Measurements from ENCODE around the gene YWHAH. TPM values are rescaled to one million over a fixed set of nuclear protein-coding genes. Genes with fewer than 3 reads are reported as not detected.

The YWHAH gene
- total and polyA plus RNA-seq, 2 of the 8 experiments (the other 6 are each of a cell fraction or from before 2014, with no cell fraction given), result 146 to 247 TPM

- Histone ChIP-seq H3K18ac (ENCODE audit: extremely low read depth, low read length) (no peak overlapping the region), H2BK15ac (ENCODE audit: low read length) (no peak overlapping the region), H2BK120ac (replicated peaks; ENCODE audit: low read depth, low read length) (no peak overlapping the region), H2AK5ac (ENCODE audit: low read depth, low read length) (no peak overlapping the region), H3K23ac (ENCODE audit: insufficient read length) (no peak overlapping the region), H3K9me3 (ENCODE audit: insufficient read depth in 2 of 2, low read depth in 1 of 2, low read length in 1 of 2) (no peaks in the 10 kb centered on the region), H2BK5ac (ENCODE audit: low read depth, low read length) (no peak overlapping the region), H4K91ac (replicated peaks; ENCODE audit: insufficient read length, low read length) (no peak overlapping the region), H3K79me1 (ENCODE audit: low read depth, low read length) (no peaks in the 10 kb centered on the region), H3K56ac (replicated peaks; ENCODE audit: insufficient read length, low read depth, low read length) (no peak overlapping the region), H3K27ac (ENCODE audit: low read depth, low read length) (no peak overlapping the region), H3K4ac (replicated peaks; ENCODE audit: insufficient read length, low read depth, low read length) (no peak overlapping the region), H3K4me1 (replicated peaks in 1 of 4; ENCODE audit: control insufficient read depth in 3 of 4, insufficient read depth in 4 of 4, low read length in 3 of 4) (no peaks in the 10 kb centered on the region), H3K4me2 (ENCODE audit: insufficient read depth in 1 of 2, low read depth in 2 of 2, low read length in 2 of 2) (no peak overlapping the region), H2AFZ (ENCODE audit: low read length) (no peak overlapping the region), H3K27me3 (replicated peaks in 1 of 4; ENCODE audit: control insufficient read depth in 3 of 4, extremely low read depth in 1 of 4, insufficient read depth in 3 of 4, low read length in 3 of 4) (no peaks in the 10 kb centered on the region; a peak in 1 of 7 replicates), H3K23me2 (ENCODE audit: low read depth, low read length) (no peaks in the 10 kb centered on the region), H3K4me3 (ENCODE audit: extremely low read depth in 1 of 4, insufficient read depth in 2 of 4, low read depth in 3 of 4, low read length in 4 of 4) (no peak overlapping the region), H3K9ac (replicated peaks in 1 of 4; ENCODE audit: extremely low read depth in 1 of 4, low read depth in 3 of 4, low read length in 3 of 4) (no peak overlapping the region), H4K20me1 (replicated peaks in 1 of 2; ENCODE audit: control insufficient read depth in 1 of 2, insufficient read depth in 2 of 2, low read length in 2 of 2) (no peaks in the 10 kb centered on the region), H3K36me3 (ENCODE audit: control insufficient read depth in 2 of 4, insufficient read depth in 4 of 4, low read length in 3 of 4) (no peaks in the 10 kb centered on the region), H4K8ac (ENCODE audit: extremely low read depth, insufficient read depth, low read length) (no peak overlapping the region), H2BK12ac (ENCODE audit: low read depth, low read length) (no peak overlapping the region), H2BK20ac (ENCODE audit: low read length) (no peak overlapping the region), H4K5ac (ENCODE audit: insufficient read length, low read depth, low read length) (no peak overlapping the region), H3K14ac (ENCODE audit: insufficient read length) (no peak overlapping the region), H3K79me2 (ENCODE audit: control insufficient read depth in 1 of 2, insufficient read depth in 2 of 2, low read length in 2 of 2) (no peaks in the 10 kb centered on the region)
- DNase-seq (ENCODE audit: low read depth in 1 of 2, low spot score in 2 of 2) (no peak), FAIRE-seq (no peak)
- WGBS, 2 experiments (ENCODE audit: extremely low coverage in 1 of 2, insufficient coverage in 1 of 2, insufficient read length in 1 of 2, insufficient replicate concordance in 2 of 2, low coverage in 1 of 2, low lambda C conversion rate in 2 of 2, missing lambda C conversion rate in 1 of 2), result 94% methylated on average over 4 of the region's 4 CpGs; no CpG with 5 or more reads in 1 of the 2 experiments
- ChIA-PET POLR2A (ENCODE audit: partially characterized antibody) (no interaction called here), CTCF (ENCODE audit: partially characterized antibody) (interaction anchor here (0.6 to 2.0 kb wide), 5 partner anchors 14 to 939 kb away, joined by 3 to 11 read pairs (median 3); no protein-coding TSS in a partner anchor)
- TF ChIP-seq CEBPB (IDR thresholded peaks at IDR 0.05; ENCODE audit: low read depth, low read length) (no peak), KDM4A (IDR thresholded peaks at IDR 0.05; ENCODE audit: low read depth, low read length, severe bottlenecking) (no peak), RNF2 (IDR thresholded peaks at IDR 0.05; ENCODE audit: borderline replicate concordance, low read depth, low read length, missing control alignments, poor library complexity, severe bottlenecking) (no peak), RFX5 (IDR thresholded peaks at IDR 0.05; ENCODE audit: borderline replicate concordance, low read depth, low read length) (no peak), SP4 (IDR thresholded peaks at IDR 0.05; ENCODE audit: low read length) (no peak), USF2 (IDR thresholded peaks at IDR 0.05; ENCODE audit: low read length) (no peak), RBBP5 (IDR thresholded peaks at IDR 0.05; ENCODE audit: borderline replicate concordance, low read depth, low read length) (no peak), ASH2L (IDR thresholded peaks at IDR 0.05; ENCODE audit: low read length) (no peak), EGR1 (IDR thresholded peaks at IDR 0.05; ENCODE audit: borderline replicate concordance, low read depth, low read length) (no peak), MAFK (IDR thresholded peaks at IDR 0.05; ENCODE audit: low read depth, low read length) (no peak), NRF1 (IDR thresholded peaks at IDR 0.05; ENCODE audit: low read depth, low read length) (no peak), SP1 (IDR thresholded peaks at IDR 0.05; ENCODE audit: low read depth, low read length) (no peak), TAF1 (IDR thresholded peaks at IDR 0.05; ENCODE audit: low read depth, low read length) (no peak)
These were observed 46.9 kb downstream of the YWHAH start for GRCh38 chr22:31991102-31991839.

Measured in H1 (cell line).